ENCODE results near the gene LALBA.
A peak's percentile ranks its signal among the peaks of the same experiment; 100 is the strongest.
"Not testable (repeated sequence)": the region's sequence is repeated elsewhere in the genome, so short reads cannot be mapped to it uniquely, and the experiment has no call there.

Gene LALBA

GRCh38 chr12:48551636-48552035 is 18.2 kb downstream of the LALBA start:
- not testable (repeated sequence) for H3K27me3 ChIP-seq (ENCODE audit: control insufficient read depth in 1 of 2, insufficient read depth in 1 of 2, low read length in 2 of 2); H3K4me2 ChIP-seq (ENCODE audit: low read length, poor library complexity, severe bottlenecking); H2BK15ac ChIP-seq (ENCODE audit: low read depth, poor library complexity, severe bottlenecking); H3K9ac ChIP-seq (ENCODE audit: low read length); H3K4me1 ChIP-seq (ENCODE audit: control insufficient read depth, insufficient read depth, low read depth, low read length); H4K91ac ChIP-seq (ENCODE audit: low read length); H3K27ac ChIP-seq (ENCODE audit: low read length, poor library complexity, severe bottlenecking); H2AK5ac ChIP-seq (ENCODE audit: low read length, severe bottlenecking); H2BK5ac ChIP-seq (ENCODE audit: low read depth, low read length, poor library complexity, severe bottlenecking); H3K9me3 ChIP-seq (ENCODE audit: control insufficient read depth, low read length); H3K36me3 ChIP-seq (ENCODE audit: control insufficient read depth in 1 of 2, insufficient read depth in 2 of 2, low read depth in 1 of 2, low read length in 2 of 2); H3K4me3 ChIP-seq (ENCODE audit: insufficient read depth in 1 of 2, low read depth in 1 of 2, low read length in 2 of 2); H3K79me1 ChIP-seq (replicated peaks; ENCODE audit: low read length, poor library complexity, severe bottlenecking); H3K14ac ChIP-seq (ENCODE audit: low read length in 2 of 2); H3K4ac ChIP-seq (ENCODE audit: low read depth in 1 of 2, low read length in 2 of 2); DNase-seq; H2AFZ ChIP-seq (ENCODE audit: low read depth, low read length); H2BK120ac ChIP-seq (ENCODE audit: low read depth, low read length); H2BK12ac ChIP-seq (ENCODE audit: low read length in 2 of 2); H3K18ac ChIP-seq (ENCODE audit: low read depth in 1 of 2, low read length in 2 of 2); H4K8ac ChIP-seq (ENCODE audit: low read length); H3K23ac ChIP-seq (ENCODE audit: low read length in 2 of 2)
- WGBS = 85% methylated on average over 13 of the region's 13 CpGs

GRCh38 chr12:48547012-48547411 is 22.8 kb downstream of the LALBA start:
- not testable (repeated sequence) for H4K8ac ChIP-seq (ENCODE audit: low read length); H3K14ac ChIP-seq (ENCODE audit: low read length in 2 of 2); H2BK120ac ChIP-seq (ENCODE audit: low read depth, low read length); H3K9me3 ChIP-seq (ENCODE audit: control insufficient read depth, low read length); H3K18ac ChIP-seq (ENCODE audit: low read depth in 1 of 2, low read length in 2 of 2); H2AK5ac ChIP-seq (ENCODE audit: low read length, severe bottlenecking); H2AFZ ChIP-seq (ENCODE audit: low read depth, low read length); H3K4me1 ChIP-seq (ENCODE audit: control insufficient read depth, insufficient read depth, low read depth, low read length); H2BK5ac ChIP-seq (ENCODE audit: low read depth, low read length, poor library complexity, severe bottlenecking); H3K4me2 ChIP-seq (ENCODE audit: low read length, poor library complexity, severe bottlenecking); DNase-seq; H3K4ac ChIP-seq (ENCODE audit: low read depth in 1 of 2, low read length in 2 of 2); H3K23ac ChIP-seq (ENCODE audit: low read length in 2 of 2); H2BK15ac ChIP-seq (ENCODE audit: low read depth, poor library complexity, severe bottlenecking); H3K9ac ChIP-seq (ENCODE audit: low read length); H3K27ac ChIP-seq (ENCODE audit: low read length, poor library complexity, severe bottlenecking); H3K79me1 ChIP-seq (replicated peaks; ENCODE audit: low read length, poor library complexity, severe bottlenecking); H4K91ac ChIP-seq (ENCODE audit: low read length); H2BK12ac ChIP-seq (ENCODE audit: low read length in 2 of 2); H3K36me3 ChIP-seq (ENCODE audit: control insufficient read depth in 1 of 2, insufficient read depth in 2 of 2, low read depth in 1 of 2, low read length in 2 of 2); H3K4me3 ChIP-seq (ENCODE audit: insufficient read depth in 1 of 2, low read depth in 1 of 2, low read length in 2 of 2)
- H3K27me3 ChIP-seq (ENCODE audit: control insufficient read depth in 1 of 2, insufficient read depth in 1 of 2, low read length in 2 of 2) = peaks cover 6 to 20% of the 10 kb centered on the region in 2 experiments
- no CpG with 5 or more reads among the region's 3 CpGs for WGBS

- H3K27ac ChIP-seq (ENCODE audit: low read length, poor library complexity, severe bottlenecking) = no peak overlapping the region
- H2AFZ ChIP-seq (ENCODE audit: low read depth, low read length) = no peak overlapping the region
- no peak overlapping the region for H4K8ac ChIP-seq (ENCODE audit: low read length)
- WGBS = 89% methylated on average over 2 of the region's 4 CpGs
- H2BK15ac ChIP-seq (ENCODE audit: low read depth, poor library complexity, severe bottlenecking) = no peak overlapping the region
- no peak overlapping the region for H2AK5ac ChIP-seq (ENCODE audit: low read length, severe bottlenecking)
- no peaks in the 10 kb centered on the region for H3K4me1 ChIP-seq (ENCODE audit: control insufficient read depth, insufficient read depth, low read depth, low read length)
- H3K4ac ChIP-seq (ENCODE audit: low read depth in 1 of 2, low read length in 2 of 2) = no peak overlapping the region
- no peak overlapping the region for H2BK120ac ChIP-seq (ENCODE audit: low read depth, low read length)
- H3K4me3 ChIP-seq (ENCODE audit: insufficient read depth in 1 of 2, low read depth in 1 of 2, low read length in 2 of 2) = no peak overlapping the region
- H3K27me3 ChIP-seq (ENCODE audit: control insufficient read depth in 1 of 2, insufficient read depth in 1 of 2, low read length in 2 of 2) = peaks cover 12 to 25% of the 10 kb centered on the region in 2 experiments
- H3K79me1 ChIP-seq (replicated peaks; ENCODE audit: low read length, poor library complexity, severe bottlenecking) = no peaks in the 10 kb centered on the region
- no peak overlapping the region for H3K14ac ChIP-seq (ENCODE audit: low read length in 2 of 2)
- H4K91ac ChIP-seq (ENCODE audit: low read length) = no peak overlapping the region
- DNase-seq = no peak
- no peak overlapping the region for H2BK5ac ChIP-seq (ENCODE audit: low read depth, low read length, poor library complexity, severe bottlenecking)
- no peaks in the 10 kb centered on the region for H3K36me3 ChIP-seq (ENCODE audit: control insufficient read depth in 1 of 2, insufficient read depth in 2 of 2, low read depth in 1 of 2, low read length in 2 of 2)
- no peak overlapping the region for H3K4me2 ChIP-seq (ENCODE audit: low read length, poor library complexity, severe bottlenecking)
- no peaks in the 10 kb centered on the region for H3K9me3 ChIP-seq (ENCODE audit: control insufficient read depth, low read length)
- no peak overlapping the region for H3K23ac ChIP-seq (ENCODE audit: low read length in 2 of 2)
- no peak overlapping the region for H3K18ac ChIP-seq (ENCODE audit: low read depth in 1 of 2, low read length in 2 of 2)
- H2BK12ac ChIP-seq (ENCODE audit: low read length in 2 of 2) = no peak overlapping the region
- H3K9ac ChIP-seq (ENCODE audit: low read length) = no peak overlapping the region
Observed at GRCh38 chr12:48545833-48546469, 23.9 kb downstream of the LALBA start.

GRCh38 chr12:48542300-48542928 is 27.4 kb downstream of the LALBA start:
- no peak overlapping the region for H3K14ac ChIP-seq (ENCODE audit: low read length in 2 of 2)
- no peak overlapping the region for H4K8ac ChIP-seq (ENCODE audit: low read length)
- H2BK12ac ChIP-seq (ENCODE audit: low read length in 2 of 2) = no peak overlapping the region
- no peak overlapping the region for H2BK15ac ChIP-seq (ENCODE audit: low read depth, poor library complexity, severe bottlenecking)
- H2BK120ac ChIP-seq (ENCODE audit: low read depth, low read length) = no peak overlapping the region
- no peaks in the 10 kb centered on the region for H3K9me3 ChIP-seq (ENCODE audit: control insufficient read depth, low read length)
- no peak overlapping the region for H2BK5ac ChIP-seq (ENCODE audit: low read depth, low read length, poor library complexity, severe bottlenecking)
- H3K27ac ChIP-seq (ENCODE audit: low read length, poor library complexity, severe bottlenecking) = no peak overlapping the region
- H3K4me3 ChIP-seq (ENCODE audit: insufficient read depth in 1 of 2, low read depth in 1 of 2, low read length in 2 of 2) = no peak overlapping the region
- H3K4me1 ChIP-seq (ENCODE audit: control insufficient read depth, insufficient read depth, low read depth, low read length) = no peaks in the 10 kb centered on the region
- H2AFZ ChIP-seq (ENCODE audit: low read depth, low read length) = no peak overlapping the region
- H3K4me2 ChIP-seq (ENCODE audit: low read length, poor library complexity, severe bottlenecking) = no peak overlapping the region
- H3K27me3 ChIP-seq (ENCODE audit: control insufficient read depth in 1 of 2, insufficient read depth in 1 of 2, low read length in 2 of 2) = peaks cover 12 to 31% of the 10 kb centered on the region in 2 experiments
- no peak overlapping the region for H3K4ac ChIP-seq (ENCODE audit: low read depth in 1 of 2, low read length in 2 of 2)
- no peaks in the 10 kb centered on the region for H3K36me3 ChIP-seq (ENCODE audit: control insufficient read depth in 1 of 2, insufficient read depth in 2 of 2, low read depth in 1 of 2, low read length in 2 of 2)
- H3K23ac ChIP-seq (ENCODE audit: low read length in 2 of 2) = no peak overlapping the region
- H3K79me1 ChIP-seq (replicated peaks; ENCODE audit: low read length, poor library complexity, severe bottlenecking) = no peaks in the 10 kb centered on the region
- H3K18ac ChIP-seq (ENCODE audit: low read depth in 1 of 2, low read length in 2 of 2) = no peak overlapping the region
- H3K9ac ChIP-seq (ENCODE audit: low read length) = no peak overlapping the region
- H2AK5ac ChIP-seq (ENCODE audit: low read length, severe bottlenecking) = no peak overlapping the region
- peak; percentile 19 for DNase-seq
- no peak overlapping the region for H4K91ac ChIP-seq (ENCODE audit: low read length)
- 52% methylated on average over 8 of the region's 8 CpGs for WGBS

Measured in mesenchymal stem cell (in vitro differentiated cells and primary cell).